Fibroblast of peridontal ligament (primary cell): ENCODE data around the gene TSPY2.
"Not testable (repeated sequence)": the region's sequence is repeated elsewhere in the genome, so short reads cannot be mapped to it uniquely, and the experiment has no call there.

ENCODE experiments used
- DNase-seq: peaks from one replicate; pipeline ENCODE4 v3.0.0-alpha.2; 2010; ENCODE audit errors: extremely low read depth

The TSPY2 gene, protein sequence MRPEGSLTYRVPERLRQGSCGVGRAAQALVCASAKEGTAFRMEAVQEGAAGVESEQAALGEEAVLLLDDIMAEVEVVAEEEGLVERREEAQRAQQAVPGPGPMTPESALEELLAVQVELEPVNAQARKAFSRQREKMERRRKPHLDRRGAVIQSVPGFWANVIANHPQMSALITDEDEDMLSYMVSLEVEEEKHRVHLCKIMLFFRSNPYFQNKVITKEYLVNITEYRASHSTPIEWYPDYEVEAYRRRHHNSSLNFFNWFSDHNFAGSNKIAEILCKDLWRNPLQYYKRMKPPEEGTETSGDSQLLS

DNA sequence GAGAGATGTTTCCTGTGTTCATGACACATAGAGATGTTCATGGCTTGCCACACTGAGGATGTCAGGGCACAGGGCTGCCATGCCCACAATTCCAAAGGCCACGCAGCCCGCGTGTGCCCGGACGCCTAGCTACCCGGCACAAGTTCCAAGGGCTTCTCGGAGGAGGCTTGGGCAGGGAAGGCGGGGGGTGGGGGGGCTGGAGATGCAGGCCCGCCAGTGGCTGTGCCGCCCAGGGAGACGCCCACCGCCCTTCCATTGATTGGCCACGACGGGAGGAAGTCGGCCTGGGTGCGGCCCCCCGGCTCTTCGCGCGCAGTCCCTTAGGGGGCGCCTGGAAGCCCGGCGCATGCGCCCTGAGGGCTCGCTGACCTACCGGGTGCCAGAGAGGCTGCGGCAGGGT lies at the start of gene TSPY2:
TSPY2 (plus strand) TSS at position 301 of the 400 bp plus-strand sequence; CDS start at position 347, 46 bp downstream.
- DNase-seq = not testable (repeated sequence)

DNA sequence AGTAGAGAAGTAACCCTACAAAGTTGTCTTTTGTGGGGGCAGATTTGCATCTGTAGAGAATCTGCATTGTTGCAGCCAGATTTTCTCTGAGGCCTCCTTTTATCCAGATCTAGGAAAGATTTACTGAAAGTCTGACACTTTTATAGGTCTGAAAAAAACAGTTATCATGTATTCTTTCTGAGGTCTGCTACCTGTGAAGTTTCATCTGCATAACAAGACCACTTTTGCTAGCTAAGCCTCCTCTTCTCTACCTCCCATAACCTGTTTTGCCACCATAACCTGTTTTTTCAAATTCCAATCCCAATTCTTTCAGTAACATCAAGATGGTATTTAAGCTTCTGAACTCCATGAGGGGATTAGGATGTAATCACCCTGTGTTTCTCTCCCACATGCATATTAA lies 36.5 kb upstream of the TSPY2 start:
- not testable (repeated sequence) for DNase-seq

DNA sequence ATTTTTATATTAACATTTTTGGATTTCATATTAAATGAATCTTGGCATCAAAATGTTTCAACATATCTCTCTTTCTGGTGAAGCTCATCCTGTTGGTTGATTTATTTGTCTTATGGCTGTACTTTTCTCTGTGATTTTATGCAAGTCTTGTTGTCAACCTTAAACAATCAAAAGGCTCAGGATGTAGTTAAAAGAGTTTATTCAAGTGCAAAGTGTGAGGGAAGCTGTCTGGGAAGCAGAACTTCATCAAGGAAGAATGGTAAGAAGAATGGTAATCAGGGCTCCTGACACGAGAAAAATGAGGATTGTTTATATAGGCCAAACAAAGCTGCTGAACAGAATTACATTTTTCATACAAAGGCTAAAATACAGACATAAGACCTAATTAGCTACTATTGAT lies 29.0 kb upstream of the TSPY2 start:
- not testable (repeated sequence) for DNase-seq

DNA sequence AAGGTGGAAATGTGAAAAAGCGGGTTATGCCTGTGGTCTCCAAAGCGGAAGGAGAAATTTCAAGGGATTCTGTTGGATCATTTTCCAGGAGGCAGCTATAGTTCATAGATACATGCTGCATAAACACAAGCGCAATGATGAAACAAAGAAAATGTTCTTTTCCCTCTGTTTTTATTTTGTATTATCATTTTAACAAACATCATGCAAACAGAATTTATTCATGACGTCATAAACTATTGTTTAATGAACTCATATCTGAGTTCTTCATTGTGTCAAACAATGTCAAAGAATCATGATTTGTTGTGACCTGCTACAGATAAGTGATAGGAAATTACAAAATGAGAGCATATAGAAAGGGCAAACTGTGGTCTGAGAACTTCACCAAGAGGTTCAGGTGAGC lies 23.8 kb downstream of the TSPY2 start:
- not testable (repeated sequence) for DNase-seq
